GM18498 (cell line): Measurements from ENCODE around the gene IQCM.

ENCODE experiments used
- ATAC-seq: cut with Tn5 transposase; IDR thresholded peaks from one replicate; pipeline ENCODE4 v1.9.1; 2021; ENCODE audit warnings: mild to moderate bottlenecking, moderate library complexity; ENCODE audit not compliant: unreplicated experiment

Gene IQCM

GRCh38 chr4:149713031-149713430 lies 102.6 kb downstream of the IQCM start:
- ATAC-seq, result no peak

GRCh38 chr4:149711593-149712365 lies 103.9 kb downstream of the IQCM start:
- no peak for ATAC-seq

- ATAC-seq, result no peak
Measured at GRCh38 chr4:149709640-149710039, 106.0 kb downstream of the IQCM start.

- ATAC-seq, result no peak
Measured at GRCh38 chr4:149708513-149709130, 107.0 kb downstream of the IQCM start.

GRCh38 chr4:149707862-149708261 lies 107.8 kb downstream of the IQCM start:
- ATAC-seq, result no peak

GRCh38 chr4:149706942-149707341 lies 108.7 kb downstream of the IQCM start:
- ATAC-seq, result no peak

- peak; percentile 80 for ATAC-seq
Measured at GRCh38 chr4:149702414-149703293, 113.0 kb downstream of the IQCM start.

GRCh38 chr4:149701435-149702156 lies 114.0 kb downstream of the IQCM start:
- ATAC-seq, result no peak

GRCh38 chr4:149700272-149700671 lies 115.4 kb downstream of the IQCM start:
- ATAC-seq, result no peak

- ATAC-seq, result no peak
Measured at GRCh38 chr4:149699642-149700041, 116.0 kb downstream of the IQCM start.

- no peak for ATAC-seq
Measured at GRCh38 chr4:149690726-149691125, 124.9 kb downstream of the IQCM start.

- ATAC-seq, result no peak
Measured at GRCh38 chr4:149684516-149684915, 131.1 kb downstream of the IQCM start.

- ATAC-seq, result peak; percentile 97
Measured at GRCh38 chr4:149676076-149676475, 139.6 kb downstream of the IQCM start.

- ATAC-seq, result no peak
Measured at GRCh38 chr4:149645790-149646189, 169.9 kb downstream of the IQCM start.

- ATAC-seq, result no peak
Measured at GRCh38 chr4:149638073-149638472, 177.6 kb downstream of the IQCM start.

GRCh38 chr4:149634368-149634767 lies 181.3 kb downstream of the IQCM start:
- no peak for ATAC-seq

GRCh38 chr4:149631629-149632028 lies 184.0 kb downstream of the IQCM start:
- no peak for ATAC-seq

- ATAC-seq, result no peak
Measured at GRCh38 chr4:149630064-149630463, 185.6 kb downstream of the IQCM start.

GRCh38 chr4:149605601-149606378 lies 209.9 kb downstream of the IQCM start:
- no peak for ATAC-seq

- ATAC-seq, result no peak
Measured at GRCh38 chr4:149604827-149605226, 210.8 kb downstream of the IQCM start.
